ENCODE results near the gene NUBP2.
A peak's percentile ranks its signal among the peaks of the same experiment; 100 is the strongest.

NUBP2 gene

DNA sequence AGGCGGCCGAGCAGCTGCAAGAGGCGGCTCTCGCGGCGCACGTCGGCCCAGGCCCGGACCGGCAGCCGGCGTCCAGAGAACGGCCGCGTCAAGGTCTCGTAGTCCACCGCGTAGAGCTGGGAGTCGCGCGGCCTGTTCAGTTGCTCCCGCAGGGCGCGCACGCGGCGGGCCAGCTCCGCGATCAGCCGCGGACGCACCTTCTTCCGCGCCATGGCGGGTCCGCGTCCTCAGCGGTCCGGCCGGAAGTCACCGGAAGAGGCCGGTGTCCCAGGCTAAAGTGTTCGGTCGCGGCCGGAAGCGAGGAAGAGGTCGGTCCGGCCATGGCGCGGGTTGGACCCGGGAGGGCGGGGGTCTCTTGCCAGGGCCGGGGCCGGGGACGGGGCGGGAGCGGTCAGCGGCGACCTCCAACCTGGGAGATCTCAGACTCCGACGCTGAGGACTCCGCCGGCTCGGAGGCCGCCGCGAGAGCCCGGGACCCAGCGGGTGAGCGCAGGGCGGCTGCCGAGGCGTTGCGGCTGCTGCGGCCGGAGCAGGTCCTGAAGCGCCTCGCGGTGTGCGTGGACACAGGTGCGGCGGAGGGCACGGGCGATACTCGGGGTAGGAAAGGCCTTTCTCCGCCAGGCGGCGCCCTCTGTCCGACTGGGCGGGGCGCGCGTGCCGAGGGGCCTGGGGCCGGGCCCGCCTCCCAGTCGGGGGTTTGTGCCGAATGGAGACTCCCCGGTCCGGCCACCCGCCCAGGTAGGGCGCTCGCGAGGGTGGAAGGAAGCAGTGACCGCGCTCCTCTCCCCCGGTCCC is 9.7 kb upstream of the NUBP2 start, which contains the start of gene MRPS34:
Gene MRPS34, minus strand, starts transcription at position 227 of the 795 bp plus-strand sequence. Its CDS starts 15 bp downstream, at position 212.
- DNase-seq = peak; percentile 83 to 86

DNA sequence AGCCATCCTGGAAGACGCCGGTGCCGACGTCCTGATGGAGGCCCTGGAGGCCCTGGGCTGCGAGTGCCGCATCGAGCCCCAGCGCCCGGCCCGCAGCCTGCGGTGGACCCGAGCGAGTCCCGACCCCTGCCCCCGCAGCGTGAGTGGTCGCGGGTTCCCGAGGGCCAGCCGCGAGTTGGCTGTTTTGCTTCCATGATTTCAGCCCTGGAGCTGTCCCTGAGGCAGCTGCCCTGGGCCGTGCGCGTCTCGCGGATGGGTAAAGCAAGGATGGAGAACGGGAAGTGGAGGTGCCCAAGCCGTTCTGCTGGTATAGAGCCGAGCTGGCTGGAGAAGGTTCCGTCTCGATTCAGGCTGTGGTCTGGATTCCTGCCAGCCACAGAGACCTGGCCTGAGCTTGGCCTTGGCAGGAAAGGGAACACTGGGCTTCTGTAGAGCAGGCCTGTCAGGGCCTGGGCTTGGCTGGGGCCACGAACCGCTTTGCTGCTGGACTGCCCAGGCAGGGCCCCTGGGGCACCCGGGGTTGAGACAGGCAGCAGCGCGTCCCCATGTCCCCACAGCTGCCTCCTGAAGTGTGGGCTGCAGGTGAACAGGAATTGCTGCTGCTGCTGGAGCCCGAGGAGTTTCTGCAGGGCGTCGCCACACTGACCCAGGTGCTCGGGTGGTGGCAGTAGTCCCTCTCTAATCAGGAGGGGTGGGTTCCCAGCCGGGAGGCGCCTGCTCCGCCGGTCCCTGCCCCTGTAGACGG is 8.9 kb upstream of the NUBP2 start:
- DNase-seq = peak; percentile 29 to 39

DNA sequence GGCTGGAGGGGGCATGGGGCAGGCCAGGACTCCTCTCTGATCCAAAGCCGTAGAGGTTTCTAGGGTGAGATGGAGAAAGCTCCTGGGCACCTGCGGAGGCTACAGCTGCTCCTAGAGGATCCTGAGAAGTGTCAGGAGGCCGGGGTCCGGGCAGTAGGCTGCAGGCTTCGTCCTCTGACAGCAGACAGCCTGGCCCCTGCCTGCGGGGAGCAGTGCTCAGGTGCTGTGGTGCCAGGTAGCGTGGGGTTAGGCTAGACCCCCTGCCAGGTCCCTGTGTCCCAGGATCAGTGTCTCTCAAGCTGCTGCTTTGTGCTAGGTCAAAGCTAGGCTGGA is 8.3 kb upstream of the NUBP2 start:
- no peak for DNase-seq

DNA sequence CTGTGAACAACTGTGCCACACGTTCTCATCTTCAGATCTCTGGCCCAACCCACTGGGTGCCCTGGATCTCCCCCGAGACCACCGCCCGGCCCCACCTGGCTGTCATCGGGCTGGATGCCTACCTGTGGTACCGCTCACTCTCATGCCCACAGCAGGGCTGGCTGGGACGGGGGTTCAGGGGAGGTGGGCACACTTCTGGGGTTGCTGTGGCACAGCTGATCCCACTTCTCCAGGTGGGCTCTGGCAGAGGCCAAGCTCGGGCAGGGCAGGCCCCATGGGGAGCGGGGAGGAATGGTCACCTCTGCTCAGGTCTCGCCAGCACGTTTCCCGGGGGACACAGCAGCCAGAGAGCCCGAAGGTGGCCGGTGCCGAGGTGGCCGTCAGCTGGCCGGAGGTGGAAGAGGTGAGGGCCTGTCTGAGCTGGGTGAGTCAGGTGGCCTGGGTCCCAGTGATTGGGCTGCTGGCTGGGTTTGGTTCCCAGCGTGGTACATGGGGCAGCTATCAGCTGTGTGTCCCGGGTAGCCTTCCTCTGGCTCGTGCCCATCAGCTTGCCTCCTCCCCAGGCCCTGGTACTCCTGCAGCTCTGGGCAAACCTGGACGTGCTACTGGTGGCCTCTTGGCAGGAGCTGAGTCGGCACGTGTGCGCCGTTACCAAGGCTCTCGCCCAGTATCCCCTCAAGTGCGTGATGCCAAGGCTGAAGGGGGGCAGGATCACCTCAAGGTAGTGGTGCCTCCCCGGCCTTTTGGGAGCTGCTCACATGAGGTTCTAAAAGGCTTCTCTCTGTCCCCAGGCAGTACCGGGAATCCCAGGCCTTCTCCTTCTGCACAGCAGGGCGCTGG is 7.5 kb upstream of the NUBP2 start:
- no peak for DNase-seq

DNA sequence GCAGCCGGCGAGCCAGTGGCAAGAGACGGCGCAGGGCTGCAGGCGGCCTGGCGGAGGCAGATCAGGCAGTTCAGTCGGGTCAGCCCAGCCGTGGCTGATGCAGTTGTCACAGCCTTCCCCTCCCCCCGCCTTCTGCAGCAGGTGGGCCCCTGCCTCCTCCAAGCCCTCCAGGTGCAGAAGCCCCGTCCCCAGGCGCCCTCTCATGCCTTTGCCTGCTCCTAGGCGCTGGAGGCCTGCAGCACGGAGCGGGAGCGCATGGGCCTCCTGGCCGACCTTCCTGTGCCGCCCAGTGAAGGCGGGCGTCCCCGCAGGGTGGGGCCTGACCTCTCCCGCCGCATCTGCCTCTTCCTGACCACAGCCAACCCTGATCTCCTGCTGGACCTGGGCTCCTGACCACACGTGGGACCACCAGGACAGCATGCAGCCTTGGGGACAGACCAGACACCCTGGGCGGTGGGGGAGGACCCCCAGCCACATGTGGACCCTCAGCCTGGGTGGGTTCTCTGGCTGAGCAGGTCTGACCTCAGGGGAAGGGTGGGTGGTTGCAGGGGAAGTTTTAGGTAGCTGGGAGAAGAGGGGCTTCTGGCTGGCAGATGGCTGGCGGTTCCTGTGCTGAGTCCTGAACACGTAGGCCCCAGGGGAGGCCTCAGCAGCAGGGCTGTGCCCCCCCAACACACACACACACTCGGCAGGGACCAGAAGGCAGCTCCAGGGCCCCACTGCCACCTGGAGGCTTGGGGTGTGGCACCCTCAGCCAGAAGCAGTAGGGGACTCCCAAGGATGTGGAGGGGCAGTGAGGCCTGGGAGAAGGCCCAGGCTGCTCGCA is 6.7 kb upstream of the NUBP2 start:
- DNase-seq = no peak

DNA sequence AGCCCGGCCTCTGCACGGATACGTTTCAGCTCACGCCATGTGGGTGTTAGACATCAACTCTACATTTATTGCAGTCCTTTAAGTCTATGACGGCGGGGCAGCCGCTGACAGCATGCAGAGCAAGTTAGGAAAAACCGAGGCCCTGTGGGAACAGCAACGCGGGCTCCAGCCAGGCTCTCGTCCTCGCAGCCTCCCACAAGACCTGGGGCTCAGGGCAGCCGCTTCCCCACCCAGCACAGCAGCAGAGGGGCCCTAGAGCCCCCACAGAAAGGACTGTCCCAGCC is 6.1 kb upstream of the NUBP2 start:
- DNase-seq = no peak

DNA sequence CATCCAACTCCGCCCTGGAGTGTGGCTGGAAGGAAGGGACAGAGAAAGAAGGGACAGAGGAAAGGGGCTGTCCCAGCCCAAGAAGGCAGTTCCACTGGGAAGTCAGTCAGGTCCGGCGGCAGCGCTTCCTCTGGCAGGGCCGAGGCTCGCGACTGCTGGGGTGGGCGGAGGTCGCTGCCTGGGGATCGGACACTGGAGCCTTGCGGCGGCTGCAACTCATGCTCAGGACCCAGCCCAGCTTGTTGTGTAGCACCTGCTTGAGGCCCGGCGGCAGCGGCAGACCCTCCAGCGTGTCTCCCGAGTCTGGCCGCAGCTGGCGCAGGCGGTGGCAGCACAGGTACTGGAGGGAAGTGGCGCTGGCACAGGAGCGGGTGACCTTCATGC is 5.8 kb upstream of the NUBP2 start:
- no peak for DNase-seq

DNA sequence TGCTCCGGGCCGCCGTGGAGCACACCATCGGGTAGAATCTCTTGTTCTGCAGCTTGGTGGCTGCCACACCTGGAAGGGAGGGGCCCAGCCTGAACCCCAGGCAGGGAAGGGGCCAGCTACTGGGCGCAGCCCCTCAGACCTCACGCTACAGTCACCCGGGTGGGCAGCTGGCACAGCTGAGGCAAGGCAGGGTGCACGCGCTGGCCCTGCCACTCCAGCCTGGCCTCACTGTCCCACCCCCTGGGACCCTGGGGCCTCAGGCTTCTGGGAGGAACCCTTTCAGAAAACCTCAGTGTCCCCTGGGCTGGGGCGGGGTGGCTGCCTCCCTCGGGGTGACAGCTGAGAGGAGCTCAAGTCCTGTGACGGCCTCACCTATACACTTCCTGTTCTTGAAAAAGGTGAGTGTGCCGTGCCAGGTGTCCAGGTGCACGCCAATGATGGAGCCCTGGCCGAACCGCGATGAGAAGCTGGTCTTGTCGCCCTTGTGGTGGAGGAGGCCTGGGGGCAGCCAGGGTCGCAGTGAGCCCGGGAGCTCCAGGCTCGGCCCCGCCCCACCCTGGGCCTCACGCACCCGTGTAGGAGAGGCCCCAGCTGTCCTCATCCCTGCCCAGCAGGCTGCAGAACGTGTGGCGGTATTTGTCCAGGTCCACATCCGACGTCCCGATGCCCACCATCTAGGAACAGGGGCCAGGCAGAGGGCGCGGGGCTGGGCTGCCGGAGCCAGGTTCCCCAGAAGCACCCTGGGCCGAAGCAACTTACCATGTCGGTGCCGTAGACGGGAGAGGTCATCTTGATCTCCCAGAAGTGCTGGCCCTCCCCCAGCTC is 5.2 kb upstream of the NUBP2 start:
- no peak for DNase-seq

DNA sequence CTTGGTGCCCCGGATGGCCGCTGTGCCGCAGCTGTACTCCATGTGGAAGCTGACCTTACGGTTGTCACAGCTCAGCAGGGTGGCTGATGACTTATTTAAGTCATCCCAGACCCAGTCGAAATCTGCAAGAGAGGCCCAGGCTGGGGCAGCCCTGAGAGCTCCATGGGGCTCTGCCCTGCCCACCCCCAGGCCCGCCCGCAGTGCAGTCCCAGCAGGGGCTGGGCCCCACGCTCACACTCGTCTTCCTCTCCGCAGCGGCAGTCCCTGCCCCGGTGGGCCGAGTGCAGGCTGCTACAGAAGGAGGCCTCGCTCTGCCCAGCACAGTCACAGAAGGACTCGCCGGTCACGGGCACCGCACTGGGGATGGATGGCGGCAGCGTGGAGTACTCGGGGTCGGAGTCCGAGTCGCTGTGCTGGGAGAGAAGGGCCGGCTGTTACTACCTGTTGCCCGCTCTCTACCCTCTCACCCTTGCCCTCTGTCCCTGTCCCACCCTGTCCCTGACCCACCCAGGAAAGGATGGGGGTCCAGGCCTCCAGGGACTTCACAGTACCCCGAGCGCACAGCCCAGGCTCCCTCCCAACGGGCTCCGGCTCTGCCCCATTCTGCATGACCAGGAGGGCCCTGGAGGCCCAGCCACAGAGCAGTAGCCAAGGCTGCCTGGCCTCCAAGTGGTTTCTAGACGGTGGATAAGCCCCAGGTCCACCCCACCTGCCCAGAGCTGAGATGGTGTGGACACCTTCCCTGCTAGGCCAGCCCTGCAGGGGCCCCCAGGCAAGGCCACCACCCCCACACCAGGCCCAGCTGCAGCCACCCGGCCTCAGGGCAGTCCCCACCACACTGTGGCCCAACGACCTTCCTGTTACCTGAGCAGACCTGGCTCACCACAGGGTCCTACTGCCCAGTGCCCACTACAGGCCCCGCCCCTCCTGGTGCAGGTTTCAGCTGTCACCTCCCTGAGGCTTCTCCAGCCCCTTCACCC is 4.3 kb upstream of the NUBP2 start:
- DNase-seq = no peak

DNA sequence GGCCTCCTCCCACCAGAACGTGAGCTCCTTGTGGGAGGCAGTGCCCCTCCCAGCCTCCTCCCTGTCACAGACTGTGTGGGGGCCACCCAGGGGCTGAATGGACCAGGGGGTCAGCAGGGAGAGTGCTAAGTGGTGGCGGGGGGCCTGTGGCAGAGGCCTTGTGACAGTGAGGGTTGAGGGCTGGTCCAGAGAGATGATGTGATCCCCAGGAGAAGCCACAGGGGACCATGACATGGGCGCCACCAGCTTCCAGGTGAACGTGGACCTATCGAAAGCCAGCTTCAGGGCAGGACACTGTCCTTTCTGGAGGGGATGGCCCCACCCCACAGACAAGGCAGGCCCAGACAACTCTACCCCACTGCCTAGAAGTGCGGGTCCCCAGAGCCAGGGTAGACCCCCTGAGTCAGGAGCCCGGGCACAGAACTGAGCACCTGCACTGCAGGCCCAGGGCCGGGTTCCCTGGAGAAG is 3.5 kb upstream of the NUBP2 start:
- no peak for DNase-seq

DNA sequence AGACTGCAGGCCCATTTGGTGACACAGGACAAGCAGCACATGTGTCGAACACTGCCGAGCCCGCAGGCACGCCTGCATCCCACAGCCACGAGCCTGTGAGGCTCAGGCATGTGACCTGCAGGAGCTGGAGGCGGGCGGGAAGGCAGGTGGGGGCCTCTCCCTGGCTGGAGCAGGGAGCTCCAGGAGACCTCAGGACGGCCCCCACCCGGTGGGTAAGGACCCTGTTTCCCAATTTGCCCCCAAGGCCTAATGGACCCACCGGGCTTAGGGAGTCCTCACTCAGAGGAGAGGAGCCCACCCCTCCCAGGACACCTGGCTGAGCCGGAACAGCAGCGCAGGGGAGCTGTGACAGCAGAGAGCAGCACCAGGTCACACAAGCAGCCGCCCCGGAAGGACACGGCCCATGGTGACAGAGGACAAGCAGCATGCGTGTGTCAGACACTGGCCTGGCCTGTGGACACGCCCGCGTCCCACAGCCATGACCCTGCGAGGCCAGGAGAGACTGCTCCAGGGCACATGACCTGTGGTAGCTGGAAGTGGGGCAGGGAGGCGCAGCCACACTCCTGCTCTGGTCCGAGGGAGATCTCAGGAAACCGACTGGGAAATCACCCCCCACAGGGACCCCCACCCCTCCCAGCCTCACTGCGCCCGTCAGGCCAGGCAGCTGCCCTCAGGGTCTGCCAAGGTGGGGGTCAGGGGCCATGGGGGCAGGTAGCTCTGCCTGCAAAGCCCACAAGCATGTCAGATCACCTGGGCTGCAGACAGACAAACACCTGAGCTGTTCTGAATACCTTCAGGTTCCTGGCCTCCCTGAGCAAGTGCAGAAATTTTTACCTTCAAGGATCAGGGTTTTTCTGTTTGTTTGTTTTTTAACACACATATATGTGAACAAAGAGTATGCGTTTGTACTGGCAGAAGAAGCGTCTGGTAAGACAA is 2.8 kb upstream of the NUBP2 start:
- DNase-seq = no peak

DNA sequence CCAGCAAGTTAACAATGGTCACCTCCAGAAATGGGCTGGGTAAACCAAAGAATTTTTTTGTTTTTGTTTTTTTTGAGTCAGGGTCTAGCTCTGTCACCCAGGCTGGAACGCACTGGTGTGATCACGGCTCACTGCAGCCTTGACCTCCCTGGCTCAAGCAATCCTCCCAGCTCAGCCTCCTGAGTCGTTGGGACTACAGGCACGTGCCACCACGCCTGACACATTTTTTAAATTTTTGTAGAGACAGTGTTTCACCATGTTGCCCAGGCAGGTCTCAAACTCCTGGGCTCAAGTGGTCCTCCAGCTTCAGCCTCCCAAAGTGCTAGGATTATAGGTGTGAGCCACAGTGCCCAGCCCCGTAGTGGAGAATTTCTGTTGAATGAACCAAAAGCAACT is 2.1 kb upstream of the NUBP2 start:
- DNase-seq = no peak

DNA sequence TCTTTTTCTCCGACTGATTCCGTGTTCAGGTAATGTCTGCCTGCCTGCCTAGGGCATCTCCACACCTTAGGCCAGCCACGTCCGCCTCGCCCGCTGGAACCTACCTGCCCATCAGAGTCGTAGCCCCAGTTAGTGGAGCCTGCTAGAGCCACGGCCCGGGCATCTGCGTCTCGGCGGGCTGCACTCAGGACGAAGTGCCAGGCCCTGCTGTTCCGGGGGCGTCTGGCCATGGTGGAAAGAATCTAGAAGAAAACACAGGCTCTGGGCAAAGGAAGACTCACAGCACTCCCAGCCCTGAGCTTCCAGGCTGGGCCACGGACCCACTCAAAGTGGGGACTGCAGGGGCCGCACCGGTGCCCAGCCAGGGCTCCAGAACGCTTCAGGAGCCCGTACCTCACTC is 1.5 kb upstream of the NUBP2 start:
- no peak for DNase-seq

DNA sequence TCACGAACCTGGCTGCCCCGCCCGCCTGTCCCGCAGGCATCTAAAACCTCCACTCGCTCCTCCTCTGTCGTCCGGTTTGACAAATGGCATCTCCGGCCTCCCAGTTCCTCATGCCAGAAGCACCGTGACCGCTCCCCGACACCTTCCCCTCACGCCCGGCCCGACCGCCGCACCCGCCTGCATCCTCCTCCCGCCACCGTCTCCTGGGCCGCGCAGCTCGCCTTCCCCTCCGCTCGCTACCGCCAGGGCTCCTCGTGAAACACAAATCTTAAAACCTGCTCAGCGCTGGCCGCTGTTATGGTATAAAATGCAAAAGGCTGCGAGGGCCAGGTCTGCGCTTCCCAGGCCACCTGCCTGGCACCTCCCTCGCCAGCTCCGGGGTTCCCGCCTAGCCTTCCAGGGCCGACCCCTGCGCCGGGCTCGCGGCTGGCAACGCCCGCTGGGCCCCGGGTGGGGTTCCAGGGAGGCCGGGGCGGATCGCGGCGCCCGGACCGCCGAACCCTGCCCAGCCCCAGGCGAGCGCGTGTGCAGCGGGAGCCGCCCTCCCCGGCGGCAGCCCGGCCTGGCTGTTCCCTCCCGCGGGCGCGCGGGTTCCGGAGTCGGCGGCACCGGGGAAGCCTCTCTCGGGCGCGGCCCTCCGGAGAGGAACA is 877 bp upstream of the NUBP2 start:
- peak; percentile 35 to 42 for DNase-seq

DNA sequence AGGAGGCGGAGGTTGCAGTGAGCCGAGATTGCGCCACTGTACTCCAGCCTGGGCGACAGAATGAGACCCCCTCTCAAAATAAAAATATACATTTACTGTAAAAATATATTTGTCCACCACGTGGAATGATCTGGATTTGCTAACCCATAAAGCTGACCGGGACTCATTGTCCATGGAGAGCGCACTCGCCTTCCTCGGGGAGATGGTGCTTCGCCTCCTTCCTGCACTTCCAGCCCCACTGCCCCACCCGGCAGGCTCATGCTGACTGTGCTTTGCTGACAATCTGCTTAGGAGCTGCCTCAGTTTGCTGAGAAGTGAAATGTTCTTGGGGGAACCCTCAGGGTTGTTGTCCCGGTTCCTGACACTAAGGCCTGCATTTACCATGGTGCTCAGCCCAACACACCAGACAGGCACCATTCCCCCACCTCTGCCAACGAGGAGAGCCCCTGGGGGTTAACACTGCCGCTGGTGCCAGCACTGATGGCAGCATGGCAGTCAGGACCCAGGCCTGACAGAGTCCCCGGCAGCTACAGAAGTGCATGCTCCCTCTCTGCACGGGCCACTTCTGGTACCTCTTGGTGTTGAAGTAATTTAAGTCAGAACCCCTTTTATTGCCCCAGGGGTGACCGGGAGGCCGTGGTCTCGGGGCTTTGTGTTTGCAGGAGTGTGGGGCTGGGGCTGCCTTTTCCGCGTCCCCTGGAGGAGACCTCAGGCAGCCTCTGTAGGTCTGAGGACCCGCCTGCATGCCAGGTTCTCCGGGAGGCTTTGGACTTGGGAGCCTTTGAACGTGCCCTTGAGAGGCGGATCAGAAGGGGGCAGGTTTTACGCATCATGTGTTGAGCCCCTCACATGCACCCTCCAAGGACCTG is 2.5 kb downstream of the NUBP2 start:
- DNase-seq = no peak

DNA sequence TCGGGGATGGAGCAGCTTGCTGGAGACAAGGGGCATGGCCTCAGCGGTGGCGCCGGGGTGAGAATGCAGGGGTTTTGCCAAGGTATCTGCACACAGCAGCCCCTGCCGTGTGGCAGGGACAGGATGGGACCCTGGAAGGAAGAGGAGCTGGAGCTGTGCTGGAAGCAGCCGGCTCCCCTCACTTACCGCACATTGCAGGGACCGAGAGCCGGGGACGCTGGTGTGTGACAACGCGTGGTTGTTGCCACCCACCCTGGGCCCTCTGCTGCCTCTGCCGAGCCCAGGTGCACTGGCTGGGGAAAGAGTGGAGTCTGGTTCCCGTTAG is 3.0 kb downstream of the NUBP2 start:
- DNase-seq = no peak

DNA sequence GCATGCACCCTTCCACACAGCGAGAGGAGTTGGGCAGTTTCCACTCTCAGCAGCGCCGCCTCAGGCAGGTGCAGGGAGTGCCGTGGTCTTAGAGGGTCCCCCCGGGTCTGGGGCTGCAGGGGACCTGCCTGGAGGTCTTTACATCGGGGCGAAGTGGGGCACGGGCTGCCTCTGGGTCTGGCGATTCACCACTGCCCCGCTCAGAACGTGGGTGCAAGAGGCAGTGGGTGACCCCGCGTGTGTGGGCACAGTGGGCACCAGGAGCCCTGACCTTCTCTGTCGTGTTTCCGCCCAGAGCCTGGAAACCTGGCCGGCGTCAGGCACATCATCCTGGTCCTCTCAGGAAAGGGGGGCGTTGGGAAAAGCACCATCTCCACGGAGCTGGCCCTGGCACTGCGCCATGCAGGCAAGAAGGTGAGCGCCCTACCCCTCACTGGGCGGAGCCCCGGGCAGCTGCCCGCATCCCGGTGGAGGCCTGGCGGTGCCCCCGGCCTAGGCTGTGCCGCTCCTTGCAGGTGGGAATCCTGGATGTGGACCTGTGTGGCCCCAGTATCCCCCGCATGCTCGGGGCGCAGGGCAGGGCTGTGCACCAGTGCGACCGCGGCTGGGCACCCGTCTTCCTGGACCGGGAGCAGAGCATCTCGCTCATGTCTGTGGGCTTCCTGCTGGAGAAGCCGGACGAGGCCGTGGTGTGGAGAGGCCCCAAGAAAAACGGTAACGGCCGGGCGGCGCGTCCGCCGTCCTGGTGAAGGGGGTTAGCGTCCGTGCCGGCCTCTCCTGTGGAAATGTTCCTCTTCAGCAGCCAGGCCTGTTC is 3.7 kb downstream of the NUBP2 start:
- no peak for DNase-seq

All from activated CD4-positive, alpha-beta T cell treated with anti-CD3 and anti-CD28 coated beads, Interleukin-2, amount 50 U/mL, for 48 hours (primary cell).